IMR-90 (cell line): ENCODE data around the gene TWIST1.

ENCODE experiments used
- CTCF ChIP-seq: conservative IDR thresholded peaks from 2 replicates; pipeline ENCODE4 v1.5.1; 2012; ENCODE audit warnings: mild to moderate bottlenecking, low read depth, low read length, improper control_type of control experiment
- FOS ChIP-seq: fragments of 150-350 bp; IDR thresholded peaks from 2 replicates; pipeline ENCODE4 v1.6.1; 2016; ENCODE audit warnings: low read depth, low read length
- POLR2A ChIP-seq: IDR thresholded peaks from 2 replicates; pipeline ENCODE4 v1.6.1; 2012; ENCODE audit warnings: mild to moderate bottlenecking, low read depth, low read length
- RFX5 ChIP-seq: IDR thresholded peaks from 2 replicates; pipeline ENCODE4 v1.8.0; 2012; ENCODE audit warnings: low read depth, mild to moderate bottlenecking, low read length, moderate library complexity
- SMC3 ChIP-seq: fragments of 150-350 bp; IDR thresholded peaks from 2 replicates; pipeline ENCODE4 v1.6.1; 2016; ENCODE audit warnings: low read depth, mild to moderate bottlenecking, antibody characterized with exemption, low read length, moderate library complexity
- USF2 ChIP-seq: fragments of 150-350 bp; IDR thresholded peaks from 2 replicates; pipeline ENCODE4 v1.6.1; 2017; ENCODE audit warnings: mild to moderate bottlenecking, antibody characterized with exemption, low read length, low read depth

GRCh38 chr7:19095353-19095860 lies 22.0 kb downstream of the TWIST1 start:
- TF ChIP-seq CTCF, result no peak
- no peak for TF ChIP-seq POLR2A
- no peak for TF ChIP-seq FOS
- no peak for TF ChIP-seq RFX5
- no peak for TF ChIP-seq USF2
- no peak for TF ChIP-seq SMC3
